B cell (primary cell): ENCODE data around the gene CTNNA3.

ENCODE experiments used
- EZH2 ChIP-seq: IDR thresholded peaks from 2 replicates; pipeline ENCODE4 v1.6.1; 2012; ENCODE audit warnings: borderline replicate concordance, low read depth, mild to moderate bottlenecking, moderate library complexity, low read length; ENCODE audit not compliant: insufficient read depth, poor library complexity, severe bottlenecking
- TF ChIP-seq, protein P1 (sequence below): fragments of 200-600 bp; IDR thresholded peaks from one replicate; pipeline ENCODE4 v1.8.0; 2022; ENCODE audit warnings: antibody characterized with exemption, mild to moderate bottlenecking

DNA sequence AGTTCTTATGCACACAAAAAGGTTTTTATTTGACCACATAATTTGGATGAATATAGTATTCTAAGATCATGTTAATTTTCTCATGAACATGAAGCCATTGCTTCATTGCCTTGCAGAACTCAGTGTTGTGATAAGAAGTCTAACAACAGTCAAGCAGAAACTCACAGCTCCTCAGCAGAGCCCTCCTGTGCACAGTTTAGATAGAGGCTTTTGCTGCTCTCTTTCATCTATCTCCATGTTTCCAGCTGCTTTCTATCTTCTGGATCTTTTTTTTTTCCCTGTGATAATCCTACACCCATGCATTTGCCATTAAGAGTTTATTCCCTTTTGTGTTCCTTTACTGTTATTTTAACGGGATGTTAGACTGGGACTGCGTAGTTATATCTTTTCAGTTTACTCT lies 1327.8 kb downstream of the CTNNA3 start:
- TF ChIP-seq, protein P1, sequence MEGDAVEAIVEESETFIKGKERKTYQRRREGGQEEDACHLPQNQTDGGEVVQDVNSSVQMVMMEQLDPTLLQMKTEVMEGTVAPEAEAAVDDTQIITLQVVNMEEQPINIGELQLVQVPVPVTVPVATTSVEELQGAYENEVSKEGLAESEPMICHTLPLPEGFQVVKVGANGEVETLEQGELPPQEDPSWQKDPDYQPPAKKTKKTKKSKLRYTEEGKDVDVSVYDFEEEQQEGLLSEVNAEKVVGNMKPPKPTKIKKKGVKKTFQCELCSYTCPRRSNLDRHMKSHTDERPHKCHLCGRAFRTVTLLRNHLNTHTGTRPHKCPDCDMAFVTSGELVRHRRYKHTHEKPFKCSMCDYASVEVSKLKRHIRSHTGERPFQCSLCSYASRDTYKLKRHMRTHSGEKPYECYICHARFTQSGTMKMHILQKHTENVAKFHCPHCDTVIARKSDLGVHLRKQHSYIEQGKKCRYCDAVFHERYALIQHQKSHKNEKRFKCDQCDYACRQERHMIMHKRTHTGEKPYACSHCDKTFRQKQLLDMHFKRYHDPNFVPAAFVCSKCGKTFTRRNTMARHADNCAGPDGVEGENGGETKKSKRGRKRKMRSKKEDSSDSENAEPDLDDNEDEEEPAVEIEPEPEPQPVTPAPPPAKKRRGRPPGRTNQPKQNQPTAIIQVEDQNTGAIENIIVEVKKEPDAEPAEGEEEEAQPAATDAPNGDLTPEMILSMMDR = no peak
- no peak for TF ChIP-seq EZH2
